Measurements from ENCODE around the gene CD2BP2.
"Not testable (repeated sequence)": the region's sequence is repeated elsewhere in the genome, so short reads cannot be mapped to it uniquely, and the experiment has no call there.

CD2BP2 gene

DNA sequence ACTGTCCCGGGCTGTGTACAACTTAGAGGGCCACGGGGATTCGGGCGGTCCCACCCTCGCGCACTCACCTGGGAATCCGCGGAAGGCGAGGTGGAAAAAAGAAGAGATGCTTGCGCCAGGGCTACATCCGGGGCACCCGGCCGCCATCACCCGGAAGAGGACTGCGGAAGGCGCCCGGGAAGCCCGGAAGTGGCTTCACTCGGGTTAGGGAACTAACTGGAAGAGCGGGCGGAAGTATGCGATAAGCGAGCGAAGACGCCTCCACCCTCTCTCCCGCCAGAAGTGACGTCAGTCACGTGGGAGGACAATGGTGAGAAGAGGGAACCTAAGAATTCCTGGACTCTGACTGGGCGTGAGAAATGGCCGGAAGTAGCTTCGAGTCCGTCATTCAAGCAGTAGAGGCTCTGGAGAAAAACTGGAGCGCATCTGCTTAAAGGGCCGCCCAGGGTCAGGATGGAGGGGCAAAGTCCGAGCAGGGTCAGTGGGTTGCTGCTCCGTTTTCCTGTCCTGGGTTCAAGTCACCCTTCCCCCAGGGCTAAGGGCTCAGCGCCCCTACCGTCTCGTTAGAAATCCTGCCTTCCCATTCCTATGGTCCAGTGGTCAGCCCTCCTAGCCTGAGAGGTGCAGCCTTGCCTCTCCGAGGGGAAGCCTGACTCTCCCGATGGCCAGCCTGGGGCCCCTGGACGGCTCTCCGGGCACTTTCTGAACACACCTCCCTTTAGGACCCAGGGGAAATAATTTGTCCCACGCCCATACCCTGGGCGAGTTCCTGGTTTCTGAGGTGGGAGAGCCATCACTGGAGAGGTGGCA is at the start of gene CD2BP2:
CD2BP2 (minus strand) TSS at position 165 of the 810 bp plus-strand sequence. CDS start 627 bp downstream, outside the sequence.
- DNase-seq = peak; percentile 90 to 93

DNA sequence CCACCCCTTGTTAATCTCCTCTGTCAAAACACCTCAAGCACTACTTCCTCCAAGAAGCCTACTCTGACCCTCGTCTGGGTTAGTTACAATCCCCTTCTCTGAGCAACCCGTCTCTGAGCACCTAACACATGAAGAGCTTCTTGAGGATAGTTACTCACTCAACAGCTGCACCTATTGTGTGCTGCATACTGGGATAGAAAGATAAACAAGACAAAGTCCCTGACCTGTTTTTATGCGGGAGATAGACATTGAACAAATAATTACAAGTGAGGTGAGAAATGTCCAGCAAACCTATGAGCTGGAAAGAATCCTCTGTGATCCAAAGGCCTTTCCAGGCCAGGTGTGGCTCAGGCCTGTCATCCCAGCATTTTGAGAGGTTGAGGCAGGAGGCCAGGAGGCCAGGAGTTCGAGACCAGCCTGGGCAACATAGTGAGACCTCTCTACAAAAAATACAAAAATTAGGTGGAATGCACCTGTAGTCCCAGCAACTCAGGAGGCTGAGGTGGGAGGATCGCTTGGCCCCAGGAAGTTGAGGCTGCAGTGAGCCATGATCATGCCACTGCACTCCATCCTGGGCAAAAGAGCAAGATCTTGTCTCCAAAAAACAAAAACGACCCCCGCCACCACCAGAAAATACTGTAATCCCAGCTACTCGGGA is 46.8 kb upstream of the CD2BP2 start:
- DNase-seq = no peak

DNA sequence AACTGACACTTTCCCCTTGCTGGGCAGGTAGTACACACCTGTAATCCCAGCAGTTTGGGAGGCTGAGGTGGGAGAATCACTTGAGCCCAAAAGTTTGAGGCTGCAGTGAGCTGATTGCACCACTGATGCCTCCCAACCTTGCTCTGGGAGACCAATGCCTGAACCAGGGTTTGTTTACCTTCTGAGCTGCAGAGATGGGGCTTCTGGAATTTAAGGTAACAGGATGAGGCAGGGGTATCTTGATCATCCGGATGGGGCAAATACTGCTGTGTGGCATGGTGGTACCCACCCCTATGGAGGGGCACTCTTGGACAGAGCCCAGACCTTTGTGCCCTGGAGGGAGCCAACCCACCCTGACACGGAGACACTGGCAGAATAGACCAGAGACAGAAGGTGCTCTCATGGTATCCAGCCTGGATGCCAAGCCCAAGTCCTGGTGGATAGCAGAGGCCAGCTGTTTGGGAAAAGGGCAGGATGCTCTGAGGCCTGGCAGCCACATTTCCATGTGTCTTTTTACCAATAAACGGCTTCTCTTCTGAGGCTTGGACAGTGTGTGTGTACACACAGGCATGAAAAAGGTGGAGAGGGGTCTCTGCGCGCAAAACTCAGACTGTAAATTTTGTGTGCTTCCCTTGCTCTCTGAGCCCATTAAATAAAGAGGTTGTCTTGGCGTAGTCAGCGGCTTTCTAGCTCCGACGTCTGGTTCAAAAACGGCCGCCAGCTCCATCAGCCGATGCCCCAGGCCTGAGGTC is 44.5 kb upstream of the CD2BP2 start:
- DNase-seq = no peak

DNA sequence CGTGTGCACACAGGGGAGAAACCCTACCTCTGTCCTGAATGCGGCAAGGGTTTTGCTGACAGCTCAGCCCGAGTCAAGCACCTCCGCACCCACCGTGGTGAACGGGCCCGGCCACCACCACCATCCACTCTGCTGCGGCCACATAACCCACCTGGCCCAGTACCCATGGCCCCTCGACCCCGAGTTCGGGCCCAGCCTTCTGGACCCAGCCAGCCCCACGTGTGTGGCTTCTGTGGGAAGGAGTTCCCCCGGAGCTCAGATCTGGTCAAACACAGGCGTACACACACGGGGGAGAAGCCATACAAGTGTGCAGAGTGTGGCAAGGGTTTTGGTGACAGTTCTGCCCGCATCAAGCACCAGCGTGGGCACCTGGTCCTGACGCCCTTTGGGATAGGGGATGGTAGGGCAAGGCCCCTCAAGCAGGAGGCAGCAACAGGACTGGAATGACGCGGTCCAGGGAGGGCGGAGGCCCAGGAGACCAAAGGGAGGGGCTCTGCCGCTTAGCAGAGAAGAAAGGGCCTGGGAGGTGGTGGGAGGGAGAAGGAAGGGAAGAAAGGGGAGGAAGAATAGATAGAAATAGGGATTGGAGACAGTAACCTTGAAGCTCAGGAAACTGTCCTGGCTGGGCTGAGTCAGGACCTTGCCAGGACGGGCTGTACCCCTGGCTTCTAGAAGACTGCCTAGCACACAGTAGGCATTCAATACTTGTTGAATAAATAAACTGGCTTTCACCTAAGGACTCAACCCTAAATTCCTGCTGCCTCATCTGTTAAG is 43.7 kb upstream of the CD2BP2 start:
- DNase-seq = no peak

DNA sequence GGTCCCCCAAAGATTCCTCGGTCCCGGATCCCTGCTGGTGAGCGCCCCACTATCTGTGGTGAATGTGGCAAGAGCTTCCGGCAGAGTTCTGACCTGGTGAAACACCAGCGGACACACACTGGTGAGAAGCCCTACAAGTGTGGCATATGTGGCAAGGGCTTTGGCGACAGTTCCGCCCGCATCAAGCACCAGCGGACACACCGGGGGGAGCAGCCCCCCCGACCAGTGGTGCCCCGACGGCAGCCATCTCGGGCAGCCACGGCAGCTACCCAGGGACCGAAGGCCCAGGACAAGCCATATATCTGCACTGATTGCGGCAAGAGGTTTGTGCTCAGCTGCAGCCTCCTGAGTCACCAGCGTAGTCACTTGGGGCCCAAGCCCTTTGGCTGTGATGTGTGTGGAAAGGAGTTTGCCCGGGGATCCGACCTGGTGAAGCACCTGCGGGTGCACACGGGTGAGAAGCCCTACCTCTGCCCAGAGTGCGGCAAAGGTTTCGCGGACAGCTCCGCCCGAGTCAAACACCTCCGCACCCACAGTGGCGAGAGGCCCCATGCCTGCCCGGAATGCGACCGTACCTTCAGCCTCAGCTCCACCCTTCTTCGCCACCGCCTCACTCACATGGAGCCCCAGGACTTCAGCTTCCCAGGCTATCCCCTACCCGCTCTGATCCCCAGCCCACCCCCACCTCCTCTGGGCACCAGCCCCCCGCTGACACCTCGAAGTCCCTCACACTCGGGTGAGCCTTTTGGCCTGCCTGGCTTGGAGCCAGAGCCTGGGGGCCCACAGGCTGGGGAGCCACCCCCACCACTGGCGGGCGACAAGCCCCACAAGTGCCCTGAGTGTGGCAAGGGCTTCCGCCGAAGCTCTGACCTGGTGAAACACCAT is 42.9 kb upstream of the CD2BP2 start:
- DNase-seq = no peak

DNA sequence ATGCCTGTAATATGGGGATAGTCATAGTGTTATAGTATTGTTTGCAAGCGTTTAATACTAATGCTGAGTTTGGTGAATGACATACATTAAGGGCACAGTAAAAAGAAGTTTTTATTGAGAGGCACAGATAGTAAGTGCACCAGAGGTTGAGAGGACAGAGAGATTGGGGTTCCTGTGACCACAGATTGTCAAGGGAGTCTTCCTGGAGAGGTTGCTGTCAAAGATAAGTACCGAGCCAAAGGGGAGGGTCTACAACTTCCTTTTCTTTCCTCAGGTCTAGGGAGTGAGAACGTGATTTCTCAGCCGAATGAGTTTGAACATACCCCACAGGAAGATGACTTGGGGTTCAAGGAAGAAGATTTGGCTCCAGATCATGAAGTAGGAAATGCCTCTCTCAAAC is 41.9 kb upstream of the CD2BP2 start:
- no peak for DNase-seq

DNA sequence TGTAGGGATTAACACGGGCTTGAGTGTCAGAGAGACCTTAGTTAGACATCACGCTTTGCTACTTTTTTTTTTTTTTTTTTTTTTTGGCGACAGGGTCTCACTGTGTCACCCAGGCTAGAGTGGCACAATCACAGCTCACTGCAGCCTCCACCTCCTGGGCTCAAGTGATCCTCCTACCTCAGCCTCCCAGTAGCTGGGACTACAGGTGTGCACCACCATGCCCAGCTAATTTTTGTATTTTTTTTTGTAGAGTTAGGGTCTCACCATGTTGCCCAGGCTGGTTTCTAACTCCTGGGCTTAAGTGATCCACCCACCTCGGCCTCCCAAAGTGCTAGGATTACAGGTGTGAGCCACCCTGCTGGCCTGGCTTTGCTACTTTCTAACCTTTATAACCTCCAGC is 41.5 kb upstream of the CD2BP2 start:
- not testable (repeated sequence) for DNase-seq

DNA sequence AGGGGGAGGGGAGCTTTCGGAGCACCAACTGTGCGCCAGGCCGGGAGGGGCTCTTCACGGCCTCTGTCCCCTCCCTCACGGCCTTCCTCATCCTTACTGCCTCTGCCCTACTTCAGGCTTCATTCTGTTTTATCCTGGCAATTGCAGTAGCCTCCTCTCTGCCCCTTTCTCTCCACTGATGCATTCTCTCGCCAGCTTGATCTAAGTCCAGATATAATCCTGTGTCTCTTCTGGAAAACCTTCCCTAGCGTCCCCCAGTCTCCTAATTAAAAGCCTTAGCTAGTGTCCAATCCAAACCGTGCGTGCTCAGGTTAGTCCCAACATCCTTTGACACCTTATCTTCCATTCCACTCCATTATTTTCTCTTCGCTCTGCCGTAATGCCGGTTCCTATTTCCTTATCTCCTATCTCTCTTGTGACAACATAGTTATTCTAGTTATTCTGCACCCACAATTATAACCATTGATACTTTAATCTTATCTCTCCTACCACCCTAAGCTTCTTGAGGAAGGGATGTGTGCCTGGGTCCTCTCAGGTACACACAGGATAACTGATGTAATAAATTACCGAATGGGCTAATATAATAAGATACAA is 41.0 kb upstream of the CD2BP2 start:
- DNase-seq = no peak

DNA sequence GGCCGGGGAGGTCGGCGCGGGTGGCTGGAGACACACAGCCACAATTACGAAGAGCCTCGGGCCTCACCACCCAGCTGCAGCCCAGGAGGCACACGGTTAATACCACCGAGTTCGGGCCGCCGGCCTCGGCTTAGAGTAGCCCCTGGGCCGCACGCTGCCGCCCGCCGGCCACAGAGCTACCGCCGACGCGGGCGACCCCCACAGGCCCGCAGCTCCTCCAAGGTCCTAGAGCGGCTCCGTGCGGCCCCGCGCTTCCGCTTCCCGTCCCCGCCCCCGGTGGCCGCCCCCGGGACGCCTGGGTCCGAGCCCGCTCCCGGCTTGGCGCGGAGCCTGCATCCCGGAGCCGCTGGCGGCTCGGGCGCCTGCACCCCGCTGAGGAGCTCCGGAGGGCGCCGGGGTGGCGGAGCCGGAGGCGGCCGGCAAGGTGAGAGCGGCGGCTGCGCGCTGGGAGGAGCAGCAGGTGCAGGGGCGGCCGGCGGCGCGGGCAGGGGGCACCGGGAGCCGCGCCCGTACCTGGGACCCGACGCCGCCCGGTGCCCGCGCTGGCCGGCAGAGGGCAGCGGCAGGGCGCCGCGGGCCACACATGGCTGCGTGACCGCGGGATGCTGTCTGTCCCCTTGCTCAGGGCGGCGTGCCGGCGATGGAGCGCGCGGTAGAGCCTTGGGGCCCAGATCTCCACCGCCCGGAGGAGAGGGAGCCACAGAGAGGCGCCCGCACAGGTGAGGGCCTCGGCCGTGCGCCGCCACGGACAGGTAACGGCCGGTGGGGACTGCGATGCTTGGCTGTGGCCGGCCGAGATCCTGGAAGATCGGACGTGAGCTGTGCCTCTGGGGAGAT is 40.3 kb upstream of the CD2BP2 start, which contains the start of gene ZNF48:
ZNF48 (plus strand) TSS at position 266 of the 837 bp plus-strand sequence; CDS start at position 641, 375 bp downstream.
- DNase-seq = peak; percentile 58 to 70

DNA sequence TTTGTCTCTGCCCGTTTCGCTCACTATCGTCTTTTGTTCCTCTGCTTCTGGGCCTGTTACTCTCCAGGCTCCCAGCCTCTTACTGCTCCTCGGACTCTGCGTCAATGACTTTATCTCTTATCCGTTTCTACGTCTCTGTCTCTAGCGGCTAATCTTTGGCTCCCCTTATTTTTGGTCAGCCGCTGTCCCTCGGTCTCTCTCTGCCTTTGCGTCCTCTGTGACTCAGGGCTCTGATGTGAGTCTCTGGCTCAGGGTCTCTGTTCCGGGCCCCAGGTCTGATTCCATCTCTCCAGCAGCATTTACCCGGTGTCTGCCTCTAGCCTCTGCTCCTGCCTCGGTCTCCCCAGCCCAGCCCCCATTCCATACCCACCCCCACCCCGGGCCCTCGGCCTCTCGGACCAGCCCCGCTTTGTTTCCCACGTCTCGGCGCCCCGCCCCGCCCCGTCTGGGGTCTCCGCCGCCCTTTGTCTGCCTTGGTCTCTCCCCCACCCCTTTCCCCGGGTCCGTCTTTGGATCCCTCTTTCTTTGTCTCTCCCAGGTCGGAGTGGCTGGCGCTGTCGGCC is 39.6 kb upstream of the CD2BP2 start:
- no peak for DNase-seq

DNA sequence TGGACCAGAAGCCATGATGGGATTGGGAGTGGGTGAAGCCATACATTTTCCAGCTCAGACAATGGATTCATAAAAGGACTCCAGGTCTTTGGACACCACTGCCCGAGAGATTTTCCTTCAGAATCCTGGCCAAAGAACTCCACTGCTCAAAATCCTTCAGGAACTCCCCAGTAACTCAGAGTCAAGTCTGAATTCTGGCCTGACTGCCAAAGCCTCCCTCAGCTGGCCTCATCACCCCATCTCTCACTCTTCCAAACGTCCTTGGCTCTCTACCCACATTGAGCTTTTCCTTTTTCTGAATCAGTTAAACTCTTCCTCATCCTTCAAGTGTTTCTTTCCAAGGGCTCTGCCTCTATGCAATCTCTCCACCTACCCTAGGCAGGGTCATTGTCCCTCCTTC is 28.4 kb upstream of the CD2BP2 start:
- no peak for DNase-seq

DNA sequence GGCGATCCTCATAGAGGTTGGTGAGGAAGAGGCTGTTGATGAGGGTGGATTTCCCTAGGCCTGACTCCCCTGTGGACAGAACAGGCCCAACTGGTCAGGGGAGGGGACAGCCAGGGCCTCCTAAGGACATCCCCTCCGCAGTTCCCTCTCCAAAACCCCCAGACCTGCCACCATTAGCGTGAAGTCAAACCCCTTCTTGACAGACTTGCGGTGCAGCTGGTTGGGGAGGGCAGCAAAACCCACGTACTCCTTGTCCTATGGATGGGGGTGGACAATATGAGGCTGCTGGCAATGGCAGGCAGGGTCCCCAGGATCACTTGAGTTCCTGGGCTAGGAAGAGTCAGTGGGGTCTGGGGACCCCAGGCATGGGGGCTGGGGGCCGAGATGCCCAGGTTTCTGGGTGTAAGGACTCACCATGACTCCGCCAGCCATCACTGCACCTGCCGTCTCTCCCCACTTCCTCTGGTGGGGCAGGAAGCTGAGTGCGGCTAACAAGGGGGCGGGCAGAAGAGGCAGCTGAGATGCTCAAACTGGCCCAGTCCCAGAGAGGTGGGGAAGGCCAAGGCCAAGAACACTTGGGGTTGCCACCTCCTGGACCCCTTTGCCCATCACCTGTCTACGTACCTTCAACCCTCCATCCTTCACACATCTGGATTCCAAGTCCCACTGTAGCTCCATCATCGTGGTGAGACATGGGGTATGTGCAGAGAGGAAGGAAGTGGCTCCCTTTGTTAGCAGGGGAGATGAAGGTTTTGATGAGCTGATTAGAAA is 27.2 kb upstream of the CD2BP2 start, which contains the start of gene SEPTIN1:
SEPTIN1 (minus strand) TSS at position 451 of the 771 bp plus-strand sequence; CDS start at position 432, 19 bp downstream.
- DNase-seq = peak; percentile 75 to 80

DNA sequence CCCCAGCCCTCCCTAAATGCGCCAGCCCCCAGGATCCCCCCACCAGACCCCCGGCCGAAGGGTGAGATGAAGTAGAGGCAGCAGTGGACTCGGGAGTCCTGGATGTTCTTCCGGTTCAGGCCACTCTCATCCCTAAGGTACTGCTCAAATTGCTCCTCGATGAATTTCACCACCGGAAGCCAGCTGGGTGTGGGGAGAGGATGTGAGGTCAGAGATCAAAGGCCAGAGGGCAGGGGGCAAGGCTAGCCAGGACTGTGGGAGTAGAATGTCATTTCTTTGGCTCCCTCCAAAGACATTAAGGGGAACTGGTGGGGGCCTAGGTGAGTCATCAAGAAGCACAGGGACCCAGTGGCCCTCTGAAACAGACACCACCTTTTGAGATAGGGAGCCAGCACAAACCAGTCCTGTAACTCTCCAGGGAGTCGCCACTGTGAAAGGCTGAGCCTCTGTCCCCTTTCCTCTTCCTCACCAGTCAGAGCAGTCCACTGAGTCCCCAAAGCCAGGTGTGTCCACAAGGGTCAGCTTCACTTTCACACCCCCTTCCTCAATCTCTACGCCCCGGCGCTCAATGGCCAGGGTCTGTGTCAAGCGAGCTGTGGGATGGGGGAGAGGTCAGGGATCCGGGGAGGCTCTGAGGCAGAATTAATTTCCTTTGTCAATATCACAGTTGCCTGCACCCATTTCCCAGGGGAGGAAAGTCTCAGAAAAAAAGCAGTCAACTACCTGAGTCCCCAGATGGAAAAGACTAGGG is 26.4 kb upstream of the CD2BP2 start:
- peak; percentile 12 to 44 for DNase-seq

DNA sequence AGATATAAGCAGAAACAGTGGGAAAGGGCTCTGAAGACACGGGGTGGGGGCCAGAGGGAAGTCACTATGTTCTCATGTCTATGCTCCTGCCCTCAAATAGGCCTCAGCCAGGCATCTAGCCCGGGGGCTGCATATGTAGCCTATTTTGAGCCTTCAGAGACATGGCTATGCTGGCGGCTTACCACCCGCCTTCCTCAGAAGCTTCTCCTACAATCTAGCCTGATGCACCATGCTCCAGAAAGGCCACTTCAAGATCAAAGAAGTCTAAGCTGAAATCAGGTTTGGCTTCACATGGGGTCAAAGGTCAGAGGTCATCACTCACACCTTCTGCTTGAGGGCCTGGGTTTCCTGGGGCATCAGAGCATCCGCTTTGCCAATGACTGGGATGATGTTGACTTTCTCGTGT is 25.7 kb upstream of the CD2BP2 start:
- DNase-seq = no peak

DNA sequence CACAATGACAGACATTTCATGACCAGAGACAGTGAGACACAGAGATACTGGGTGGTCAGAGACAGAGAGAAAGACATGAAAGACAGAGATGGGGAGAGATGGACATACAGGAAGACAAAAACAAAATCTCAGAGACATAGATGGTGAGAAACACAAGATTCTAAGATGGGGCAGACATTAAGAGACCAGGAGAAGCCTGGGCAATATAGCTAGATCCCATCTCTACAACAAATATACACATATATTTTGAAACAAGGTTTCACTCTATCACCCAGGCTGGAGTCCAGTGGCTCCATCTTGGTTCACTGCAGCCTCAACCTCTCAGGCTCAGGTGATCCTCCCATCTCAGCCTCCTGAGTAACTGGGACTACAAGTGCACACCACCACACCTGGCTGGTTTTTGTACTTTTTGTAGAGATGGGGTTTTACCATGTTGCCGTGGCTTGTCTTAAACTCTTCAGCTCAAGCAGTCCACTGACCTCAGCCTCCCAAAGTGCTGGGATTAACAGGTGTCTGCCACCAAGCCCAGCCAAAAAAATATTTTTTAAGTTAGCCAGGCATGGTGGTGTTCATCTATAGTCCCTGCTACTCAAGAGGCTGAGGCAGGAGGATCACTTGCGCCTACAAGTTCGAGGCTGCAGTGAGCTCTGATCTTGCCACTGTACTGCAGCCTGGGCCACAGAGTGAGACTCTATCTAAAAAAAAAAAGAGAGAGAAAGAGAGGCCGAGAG is 25.1 kb upstream of the CD2BP2 start:
- DNase-seq = no peak

DNA sequence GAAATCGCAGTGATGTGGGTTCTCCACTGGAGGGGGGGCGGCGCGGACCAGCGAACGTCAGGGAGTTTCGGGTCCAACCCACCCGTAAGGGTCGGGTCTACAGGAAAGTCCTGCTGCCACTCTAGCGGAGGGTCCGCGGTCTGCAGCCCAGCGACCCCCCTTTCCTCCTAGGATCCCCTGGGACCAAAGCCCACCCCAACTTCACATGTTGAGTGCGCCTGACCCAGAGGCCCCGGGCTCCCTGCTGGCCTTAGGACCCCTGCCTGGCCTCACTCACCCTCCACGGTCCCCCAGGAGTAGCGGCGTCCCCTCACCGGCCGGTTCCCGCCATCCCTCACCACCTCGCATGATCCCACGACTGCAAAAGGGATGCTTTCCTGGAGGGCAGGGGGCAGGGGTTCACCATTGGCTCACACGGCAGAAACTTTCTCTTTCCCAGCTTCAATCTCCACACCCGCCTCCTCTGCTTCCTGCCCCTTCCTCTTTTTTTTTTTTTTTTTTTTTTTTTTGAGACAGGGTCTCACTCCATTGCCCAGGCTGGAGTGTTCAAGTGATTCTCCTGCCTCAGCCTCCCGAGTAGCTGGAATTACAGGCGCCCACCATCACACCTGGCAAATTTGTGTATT is 24.2 kb upstream of the CD2BP2 start:
- DNase-seq = no peak

All from CD4-positive, alpha-beta T cell treated with Interleukin-4 for 1 hour (primary cell).